G401.6 (cell line): ENCODE measurements around the gene FAM131A.

Source experiments
- FAIRE-seq: peaks from 2 replicates; lab custom pipeline; 2012; peaks lifted over from hg19 to GRCh38; lab: Jason Lieb, UNC

Gene FAM131A, protein sequence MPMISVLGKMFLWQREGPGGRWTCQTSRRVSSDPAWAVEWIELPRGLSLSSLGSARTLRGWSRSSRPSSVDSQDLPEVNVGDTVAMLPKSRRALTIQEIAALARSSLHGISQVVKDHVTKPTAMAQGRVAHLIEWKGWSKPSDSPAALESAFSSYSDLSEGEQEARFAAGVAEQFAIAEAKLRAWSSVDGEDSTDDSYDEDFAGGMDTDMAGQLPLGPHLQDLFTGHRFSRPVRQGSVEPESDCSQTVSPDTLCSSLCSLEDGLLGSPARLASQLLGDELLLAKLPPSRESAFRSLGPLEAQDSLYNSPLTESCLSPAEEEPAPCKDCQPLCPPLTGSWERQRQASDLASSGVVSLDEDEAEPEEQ

DNA sequence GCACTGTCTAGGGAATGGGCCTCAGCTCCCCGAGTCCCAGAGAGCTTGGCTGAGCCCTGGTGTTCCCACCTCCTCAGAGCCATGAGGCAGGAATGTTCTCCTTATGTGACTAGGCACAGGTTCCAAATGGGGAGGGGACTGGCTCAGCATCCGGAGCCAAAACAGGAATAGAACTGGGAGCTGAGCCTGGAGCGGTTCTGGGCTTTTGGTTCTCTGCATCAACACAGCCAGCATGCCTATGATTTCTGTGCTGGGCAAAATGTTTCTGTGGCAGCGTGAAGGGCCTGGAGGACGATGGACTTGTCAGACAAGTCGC is at the start of gene FAM131A:
TSS of gene FAM131A (plus strand) at position 202 of the 316 bp plus-strand sequence. CDS start at position 233, 31 bp downstream.
- FAIRE-seq, result no peak

DNA sequence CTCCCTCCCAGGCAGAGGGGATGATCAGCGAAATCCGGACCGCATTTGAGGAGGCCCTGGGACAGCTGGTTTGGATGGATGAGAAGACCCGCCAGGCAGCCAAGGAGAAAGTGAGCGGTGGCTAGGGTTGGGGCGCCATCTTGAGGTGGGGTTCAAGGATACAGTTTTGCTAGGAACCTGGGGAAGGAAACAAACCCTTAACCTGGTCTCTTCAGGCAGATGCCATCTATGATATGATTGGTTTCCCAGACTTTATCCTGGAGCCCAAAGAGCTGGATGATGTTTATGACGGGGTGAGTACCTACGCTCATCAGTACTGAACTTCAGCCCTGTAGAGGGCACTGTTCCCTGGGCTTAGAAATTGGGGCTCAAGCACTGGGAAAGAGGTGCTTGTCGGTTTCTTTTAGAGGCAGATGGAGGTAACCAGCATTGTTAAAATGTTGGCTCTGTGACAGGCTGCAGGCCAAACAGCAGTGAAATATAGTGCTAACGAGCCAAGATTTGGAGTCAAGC is 47.9 kb upstream of the FAM131A start:
- FAIRE-seq, result no peak

DNA sequence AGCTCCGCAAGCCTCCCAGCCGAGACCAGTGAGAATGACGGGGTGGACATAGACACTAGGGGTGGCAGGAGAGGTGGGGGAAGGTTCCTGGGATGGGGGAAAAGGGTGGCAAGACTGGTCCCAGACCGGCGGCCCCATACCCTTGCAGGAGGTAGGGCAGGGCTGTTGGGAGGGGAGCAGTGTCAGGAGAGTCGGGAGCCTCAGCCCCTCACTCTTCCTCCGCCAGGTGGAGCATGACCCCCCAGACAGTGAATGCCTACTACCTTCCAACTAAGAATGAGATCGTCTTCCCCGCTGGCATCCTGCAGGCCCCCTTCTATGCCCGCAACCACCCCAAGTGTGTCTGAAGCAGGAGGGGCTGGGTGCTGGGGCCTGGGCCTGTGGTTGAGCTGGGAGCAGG is 47.1 kb upstream of the FAM131A start:
- FAIRE-seq, result no peak

DNA sequence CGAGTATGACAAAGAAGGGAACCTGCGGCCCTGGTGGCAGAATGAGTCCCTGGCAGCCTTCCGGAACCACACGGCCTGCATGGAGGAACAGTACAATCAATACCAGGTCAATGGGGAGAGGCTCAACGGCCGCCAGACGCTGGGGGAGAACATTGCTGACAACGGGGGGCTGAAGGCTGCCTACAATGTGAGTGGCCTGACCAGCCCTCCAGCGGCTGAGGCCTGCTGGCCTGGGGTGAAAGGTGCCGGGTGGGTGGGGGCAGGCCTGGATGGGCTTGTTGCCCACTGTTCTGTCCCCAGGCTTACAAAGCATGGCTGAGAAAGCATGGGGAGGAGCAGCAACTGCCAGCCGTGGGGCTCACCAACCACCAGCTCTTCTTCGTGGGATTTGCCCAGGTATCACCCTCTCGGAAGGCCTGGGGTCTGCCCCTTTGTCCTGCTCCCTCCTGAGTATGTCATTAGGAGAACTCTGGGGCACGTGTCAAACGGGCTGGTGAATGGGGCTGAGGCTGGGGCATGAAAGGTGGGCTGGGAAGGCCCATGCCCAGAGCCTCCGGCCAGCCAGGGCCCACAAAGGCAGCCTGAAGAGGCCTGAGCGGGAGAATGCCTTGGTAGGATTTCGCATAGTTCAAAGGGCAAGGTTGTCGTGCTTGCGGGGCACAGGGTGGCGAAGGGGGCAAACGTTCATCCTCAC is 46.2 kb upstream of the FAM131A start:
- no peak for FAIRE-seq

DNA sequence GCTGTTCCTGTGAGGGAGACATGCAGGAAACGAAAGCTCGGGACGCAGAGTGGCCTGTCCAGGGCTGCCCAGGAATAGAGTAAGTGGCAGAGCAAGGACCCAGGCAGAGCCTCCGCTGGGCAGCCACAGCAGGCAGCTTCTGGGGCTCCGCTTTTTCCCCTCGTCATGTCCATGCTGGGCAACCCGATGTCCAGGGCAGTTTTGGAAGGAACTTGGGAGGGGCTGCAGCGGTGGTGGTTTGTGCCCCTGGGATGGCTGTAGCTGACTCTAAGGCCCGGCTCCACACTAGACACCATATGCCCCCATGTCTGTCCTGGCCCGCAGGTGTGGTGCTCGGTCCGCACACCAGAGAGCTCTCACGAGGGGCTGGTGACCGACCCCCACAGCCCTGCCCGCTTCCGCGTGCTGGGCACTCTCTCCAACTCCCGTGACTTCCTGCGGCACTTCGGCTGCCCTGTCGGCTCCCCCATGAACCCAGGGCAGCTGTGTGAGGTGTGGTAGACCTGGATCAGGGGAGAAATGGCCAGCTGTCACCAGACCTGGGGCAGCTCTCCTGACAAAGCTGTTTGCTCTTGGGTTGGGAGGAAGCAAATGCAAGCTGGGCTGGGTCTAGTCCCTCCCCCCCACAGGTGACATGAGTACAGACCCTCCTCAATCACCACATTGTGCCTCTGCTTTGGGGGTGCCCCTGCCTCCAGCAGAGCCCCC is 45.5 kb upstream of the FAM131A start:
- no peak for FAIRE-seq

DNA sequence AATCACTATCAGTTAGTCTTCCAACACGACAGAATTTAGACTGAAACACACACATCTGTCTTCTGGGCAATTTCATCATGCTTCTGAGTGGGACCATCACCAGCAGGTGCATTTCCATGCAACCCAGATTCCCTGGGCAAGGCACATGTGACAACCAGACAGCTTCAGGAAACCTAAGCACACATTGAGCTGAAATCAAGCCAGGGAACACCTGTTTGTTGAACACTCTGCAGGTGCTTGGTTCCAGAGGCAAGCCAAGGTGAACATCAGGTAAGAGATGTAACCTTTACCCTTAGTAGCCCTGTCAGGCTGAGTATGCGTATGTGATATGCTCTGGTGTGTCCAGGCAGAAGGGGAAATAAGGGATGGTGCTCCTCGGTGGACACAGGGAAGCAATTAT is 41.6 kb upstream of the FAM131A start:
- FAIRE-seq, result no peak

DNA sequence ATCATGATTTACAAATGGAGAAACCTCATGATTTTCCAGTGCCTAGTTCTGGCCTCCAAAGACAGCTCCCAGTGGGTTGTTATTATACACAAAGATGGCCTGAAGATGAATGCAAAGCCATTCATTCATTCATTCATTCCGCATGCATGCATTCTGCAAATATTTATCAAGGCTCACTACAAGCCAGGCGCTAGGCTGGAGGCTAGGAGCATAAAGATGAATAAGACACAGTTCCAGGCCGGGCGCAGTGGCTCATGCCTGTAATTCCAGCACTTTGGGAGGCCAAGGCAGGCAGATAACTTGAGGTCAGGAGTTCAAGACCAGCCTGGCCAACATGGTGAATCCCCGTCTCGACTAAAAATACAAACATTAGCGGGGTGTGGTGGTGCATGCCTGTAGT is 40.8 kb upstream of the FAM131A start:
- no peak for FAIRE-seq

DNA sequence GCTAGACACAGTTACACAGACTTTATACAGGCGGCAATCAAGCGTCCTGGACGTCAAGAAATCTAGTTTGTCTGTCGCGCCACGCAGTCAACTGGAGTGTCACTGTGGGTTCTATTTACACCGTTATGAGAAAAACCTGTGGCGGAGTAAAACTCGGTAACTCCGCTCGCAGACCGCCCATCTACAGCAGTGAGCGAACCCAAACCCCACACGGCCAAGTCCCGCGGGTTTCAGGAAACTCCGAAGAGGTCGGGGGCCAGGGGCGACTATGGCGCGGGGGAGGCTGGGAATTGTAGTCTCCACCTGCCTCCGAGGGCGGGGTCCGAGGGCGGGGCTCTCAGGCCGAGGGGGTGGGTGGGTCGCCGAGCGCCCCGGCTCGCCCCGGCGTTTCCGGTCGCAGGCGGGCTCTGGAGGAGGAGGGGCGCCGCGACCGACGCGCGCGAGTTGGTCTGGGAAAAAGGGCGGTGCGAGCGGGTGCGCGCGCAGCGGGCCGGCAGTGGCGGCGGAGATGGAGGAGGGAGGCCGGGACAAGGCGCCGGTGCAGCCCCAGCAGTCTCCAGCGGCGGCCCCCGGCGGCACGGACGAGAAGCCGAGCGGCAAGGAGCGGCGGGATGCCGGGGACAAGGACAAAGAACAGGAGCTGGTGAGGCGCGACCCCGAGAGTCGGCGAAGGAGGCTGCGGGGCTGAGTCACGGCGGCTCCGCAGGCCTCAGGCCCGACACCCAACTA is 38.5 kb upstream of the FAM131A start, which contains the start of gene PSMD2:
TSS of gene PSMD2 (plus strand) at position 483 of the 729 bp plus-strand sequence. CDS start at position 509, 26 bp downstream.
- no peak for FAIRE-seq

DNA sequence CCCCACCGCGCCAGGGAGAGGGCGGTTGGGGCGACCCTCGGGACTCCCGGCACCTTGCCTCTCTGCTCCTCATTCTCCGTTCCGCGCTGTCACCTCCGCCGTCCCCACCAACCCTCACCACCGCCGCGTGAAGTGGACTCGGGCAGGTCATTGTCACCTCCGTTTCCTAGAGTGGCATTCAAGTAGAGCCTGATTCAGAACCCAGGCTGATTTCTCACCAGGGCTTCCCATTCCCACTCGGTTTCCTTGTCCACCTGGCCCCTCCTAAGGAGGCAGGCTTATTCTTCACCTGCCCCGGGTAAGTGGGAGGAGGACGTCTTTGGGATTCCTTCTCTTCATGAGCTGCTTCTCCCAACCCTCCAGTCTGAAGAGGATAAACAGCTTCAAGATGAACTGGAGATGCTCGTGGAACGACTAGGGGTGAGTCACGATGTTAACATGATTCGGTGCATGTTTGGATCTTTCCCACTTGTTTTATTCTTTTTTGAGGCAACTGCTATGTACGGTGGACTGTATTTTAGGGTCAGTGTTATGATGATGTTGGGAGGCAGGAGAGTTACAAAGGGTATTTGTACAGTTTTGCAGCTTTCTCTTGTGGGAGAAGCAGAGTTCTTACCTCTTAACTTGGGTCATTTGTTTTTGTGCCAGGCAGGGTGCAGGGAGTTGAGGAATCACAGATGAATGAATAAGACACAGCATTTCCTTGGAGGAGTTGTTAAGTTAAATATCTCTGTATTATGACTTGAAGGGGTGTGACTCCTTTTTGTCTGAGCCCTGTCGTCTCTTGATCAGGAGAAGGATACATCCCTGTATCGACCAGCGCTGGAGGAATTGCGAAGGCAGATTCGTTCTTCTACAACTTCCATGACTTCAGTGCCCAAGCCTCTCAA is 37.7 kb upstream of the FAM131A start:
- no peak for FAIRE-seq

DNA sequence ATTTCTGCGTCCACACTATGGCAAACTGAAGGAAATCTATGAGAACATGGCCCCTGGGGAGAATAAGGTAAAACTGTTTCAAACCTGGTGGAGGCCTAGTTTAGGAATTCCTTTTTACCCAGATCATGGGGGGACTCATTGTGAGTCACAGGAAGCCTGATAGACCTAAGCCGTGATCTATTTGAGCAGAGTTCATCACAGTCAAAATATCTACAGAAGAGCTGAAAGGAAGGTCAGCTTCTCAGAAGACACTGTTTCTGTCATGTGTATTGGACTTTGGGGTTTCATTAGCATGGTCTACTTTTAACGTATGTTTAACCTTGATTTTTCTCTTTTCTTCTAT is 37.1 kb upstream of the FAM131A start:
- FAIRE-seq, result no peak

DNA sequence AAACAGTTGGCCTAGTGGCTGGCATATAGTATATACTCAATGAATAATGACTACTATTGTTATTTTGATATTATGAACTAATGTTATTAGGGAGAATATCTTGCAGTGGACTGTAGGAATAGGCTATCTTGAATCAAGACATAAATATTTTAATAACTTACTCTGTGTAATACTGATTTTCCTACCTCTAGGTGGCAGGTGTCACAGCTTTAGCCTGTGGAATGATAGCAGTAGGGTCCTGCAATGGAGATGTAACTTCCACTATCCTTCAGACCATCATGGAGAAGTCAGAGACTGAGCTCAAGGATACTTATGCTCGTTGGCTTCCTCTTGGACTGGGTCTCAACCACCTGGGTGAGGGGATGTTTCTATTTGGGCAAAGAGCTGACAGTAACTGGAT is 31.8 kb upstream of the FAM131A start:
- FAIRE-seq, result no peak

DNA sequence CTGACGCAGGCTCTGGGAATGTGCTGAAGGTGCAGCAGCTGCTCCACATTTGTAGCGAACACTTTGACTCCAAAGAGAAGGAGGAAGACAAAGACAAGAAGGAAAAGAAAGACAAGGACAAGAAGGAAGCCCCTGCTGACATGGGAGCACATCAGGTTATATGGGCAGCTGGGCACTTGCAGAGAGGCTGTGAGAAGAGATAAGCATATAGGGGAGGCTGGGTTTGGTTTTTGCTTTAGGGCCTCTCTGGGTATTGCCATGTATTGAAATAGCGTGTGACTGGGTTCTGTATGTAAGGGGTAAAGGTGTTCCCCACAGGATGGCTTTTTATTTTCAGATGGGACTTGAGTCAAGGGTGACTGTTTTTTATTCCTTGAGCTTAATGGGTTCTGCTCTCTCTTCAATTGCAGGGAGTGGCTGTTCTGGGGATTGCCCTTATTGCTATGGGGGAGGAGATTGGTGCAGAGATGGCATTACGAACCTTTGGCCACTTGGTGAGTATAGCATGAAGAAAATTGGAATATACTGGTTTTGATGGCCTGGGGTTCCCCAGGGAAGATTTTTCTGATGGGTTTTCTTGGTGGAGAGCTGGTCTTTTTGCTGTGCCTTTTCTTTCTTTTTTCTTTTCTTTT is 30.9 kb upstream of the FAM131A start:
- FAIRE-seq, result no peak

DNA sequence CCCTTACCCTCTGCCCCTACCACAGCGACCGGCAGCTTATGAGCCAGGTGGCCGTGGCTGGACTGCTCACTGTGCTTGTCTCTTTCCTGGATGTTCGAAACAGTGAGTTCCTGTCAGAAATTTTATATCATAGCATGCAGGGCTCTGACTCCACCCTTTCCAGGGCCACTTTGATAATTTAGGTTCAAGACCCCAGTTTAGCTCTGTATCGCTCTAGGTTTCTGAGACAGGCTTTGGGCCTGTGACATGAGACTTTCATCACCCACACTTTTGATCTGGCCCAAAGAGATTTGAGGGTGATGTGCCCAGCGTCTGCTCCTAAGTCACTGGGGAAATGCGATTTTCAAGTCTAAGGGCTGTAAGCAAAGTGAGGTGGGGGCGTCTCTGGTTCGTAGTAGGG is 29.5 kb upstream of the FAM131A start:
- no peak for FAIRE-seq

DNA sequence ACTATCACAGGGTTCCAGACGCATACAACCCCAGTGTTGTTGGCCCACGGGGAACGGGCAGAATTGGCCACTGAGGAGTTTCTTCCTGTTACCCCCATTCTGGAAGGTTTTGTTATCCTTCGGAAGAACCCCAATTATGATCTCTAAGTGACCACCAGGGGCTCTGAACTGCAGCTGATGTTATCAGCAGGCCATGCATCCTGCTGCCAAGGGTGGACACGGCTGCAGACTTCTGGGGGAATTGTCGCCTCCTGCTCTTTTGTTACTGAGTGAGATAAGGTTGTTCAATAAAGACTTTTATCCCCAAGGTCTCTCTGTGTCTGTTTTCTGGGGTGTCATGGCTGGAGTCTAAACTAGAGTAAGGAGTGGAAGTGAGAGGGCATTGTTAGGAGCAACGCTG is 28.7 kb upstream of the FAM131A start:
- no peak for FAIRE-seq

DNA sequence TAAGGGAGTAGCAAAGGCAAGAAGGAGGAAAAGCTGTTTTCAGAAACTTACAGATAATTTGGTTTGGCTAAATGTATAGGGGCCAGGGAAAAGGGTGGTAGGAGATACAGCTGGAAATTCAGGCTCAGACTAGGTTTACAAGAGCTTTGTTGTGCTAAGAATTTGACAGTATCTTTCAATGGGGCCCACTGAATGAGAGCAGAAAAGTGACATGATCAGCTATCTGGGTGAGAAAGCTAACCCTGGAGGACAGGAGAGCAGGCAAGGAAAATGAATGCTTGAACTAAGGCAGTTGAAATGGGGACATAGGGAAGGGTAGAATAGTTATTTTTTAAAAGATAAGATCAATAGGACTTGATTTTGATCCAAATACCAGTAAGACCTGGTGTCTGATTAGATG is 25.8 kb upstream of the FAM131A start:
- FAIRE-seq, result no peak

DNA sequence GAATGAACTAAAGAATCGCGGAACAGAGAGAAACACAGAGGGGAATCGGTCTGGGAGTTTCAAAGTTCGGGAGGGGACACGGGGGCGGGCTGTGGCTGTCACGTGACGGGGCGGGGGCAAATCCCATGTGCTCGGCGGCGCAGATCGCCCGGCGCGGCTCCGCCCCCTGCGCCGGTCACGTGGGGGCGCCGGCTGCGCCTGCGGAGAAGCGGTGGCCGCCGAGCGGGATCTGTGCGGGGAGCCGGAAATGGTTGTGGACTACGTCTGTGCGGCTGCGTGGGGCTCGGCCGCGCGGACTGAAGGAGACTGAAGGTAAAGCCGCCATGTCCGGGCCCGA is 23.1 kb upstream of the FAM131A start, which contains the start of gene EIF4G1:
TSS of gene EIF4G1 (plus strand) at position 244 of the 337 bp plus-strand sequence. CDS start 1,191 bp downstream, outside the sequence.
- no peak for FAIRE-seq

DNA sequence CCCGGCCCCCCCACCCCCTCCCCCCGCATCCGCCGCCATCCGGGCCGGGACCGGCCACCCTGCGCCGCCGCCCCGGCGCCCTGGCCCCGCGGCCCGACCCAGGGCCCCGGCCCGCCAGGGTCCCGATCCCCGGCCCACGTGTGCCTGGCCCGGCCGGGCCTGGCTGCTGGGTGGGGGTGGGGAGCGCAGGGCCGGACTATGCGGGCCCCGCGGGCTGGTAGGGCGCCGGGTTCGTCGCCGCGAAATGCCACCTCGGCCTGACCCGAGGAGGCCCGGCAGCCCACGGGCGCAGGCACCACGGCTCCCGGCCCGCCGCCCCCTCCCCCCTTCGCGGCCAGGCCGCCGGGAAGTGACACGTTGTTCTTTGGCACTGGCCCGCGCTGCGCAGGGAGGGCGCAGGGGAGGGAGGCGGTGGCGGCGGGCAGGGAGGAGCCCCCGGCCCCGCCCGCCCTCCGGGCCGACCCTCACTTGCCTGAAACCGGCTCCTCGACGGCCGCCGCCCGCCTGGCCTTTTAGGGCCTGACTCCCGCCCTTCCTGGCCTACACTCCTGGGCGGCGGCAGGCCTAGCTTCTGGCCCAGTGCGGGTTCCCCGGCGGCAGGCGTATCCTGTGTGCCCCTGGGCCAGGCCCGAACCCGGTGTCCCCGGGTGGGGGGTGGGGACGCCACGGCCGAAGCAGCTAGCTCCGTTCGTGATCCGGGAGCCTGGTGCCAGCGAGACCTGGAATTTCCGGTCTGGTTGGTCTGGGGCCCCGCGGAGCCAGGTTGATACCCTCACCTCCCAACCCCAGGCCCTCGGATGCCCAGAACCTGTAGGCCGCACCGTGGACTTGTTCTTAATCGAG is 22.5 kb upstream of the FAM131A start:
- no peak for FAIRE-seq

DNA sequence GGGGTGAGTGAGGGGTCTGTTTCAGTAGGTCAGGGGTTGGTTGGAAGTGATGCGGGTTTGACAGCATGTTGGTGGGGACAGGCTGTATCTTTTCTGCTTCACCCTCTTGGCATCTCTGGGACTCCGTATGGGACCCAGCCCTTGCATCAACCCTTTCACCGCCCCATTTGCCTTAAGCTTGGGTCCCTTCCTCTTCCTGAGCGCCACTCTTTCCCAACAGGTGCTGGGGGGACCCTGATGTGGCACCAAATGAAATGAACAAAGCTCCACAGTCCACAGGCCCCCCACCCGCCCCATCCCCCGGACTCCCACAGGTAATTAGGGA is 21.9 kb upstream of the FAM131A start:
- FAIRE-seq, result no peak

DNA sequence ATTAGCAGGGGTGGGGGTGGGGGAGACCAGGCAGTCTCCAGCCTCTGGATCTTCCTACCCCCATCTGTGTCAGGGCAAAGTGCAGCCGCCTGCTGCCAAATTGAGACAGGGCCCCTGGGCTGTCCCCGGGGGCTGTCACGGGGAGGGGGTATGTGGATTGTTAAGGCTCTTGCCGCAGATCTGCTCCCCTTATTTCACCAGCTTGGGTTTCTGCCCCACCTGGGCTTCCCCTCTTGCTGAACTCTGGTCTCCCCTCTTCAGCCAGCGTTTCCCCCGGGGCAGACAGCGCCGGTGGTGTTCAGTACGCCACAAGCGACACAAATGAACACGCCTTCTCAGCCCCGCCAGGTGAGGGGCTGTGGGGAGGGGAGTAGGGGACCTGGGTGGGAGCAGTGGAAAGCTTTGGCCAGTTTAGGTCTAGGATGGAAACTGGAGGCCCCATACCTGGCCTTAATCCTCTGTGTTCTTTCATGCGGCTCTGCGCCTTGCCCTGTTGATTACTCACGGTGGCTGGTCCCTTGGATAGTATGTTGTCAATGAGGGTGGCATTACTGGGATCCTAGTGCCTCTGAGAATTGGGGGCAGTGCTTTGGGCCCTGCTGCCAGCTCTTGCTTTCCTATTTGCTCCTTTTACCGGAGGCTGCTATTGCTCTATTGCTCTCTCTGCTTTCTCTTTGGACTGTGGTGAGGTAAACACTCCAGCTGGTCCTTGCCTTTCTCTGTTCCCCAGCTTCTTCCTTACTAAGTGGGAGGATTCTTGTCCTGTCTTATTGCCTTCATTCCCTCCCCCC is 21.3 kb upstream of the FAM131A start:
- FAIRE-seq, result no peak
